Lower leg skin (tissue), 4 donors: Measurements from ENCODE around the gene PIGL. TPM values are rescaled to one million over a fixed set of nuclear protein-coding genes. Genes with fewer than 3 reads are reported as not detected.

Source experiments
- DNase-seq, 2 donors: peaks; one replicate each; pipeline ENCODE4 v3.0.0-alpha.2; 2019; ENCODE audit warnings: low spot score in 2 of 2
- H3K4me3 ChIP-seq: fragments of 200-600 bp; sonication (generic); 2 replicates; pipeline ENCODE4 v1.5.1; 2017; ENCODE audit warnings: mild to moderate bottlenecking, low read depth; ENCODE audit not compliant: poor library complexity, severe bottlenecking
- CTCF ChIP-seq, 3 donors: fragments of 450-650 bp; IDR thresholded peaks; one replicate each; pipeline ENCODE4 v1.5.1; 2016; ENCODE audit warnings: antibody characterized with exemption in 3 of 3, mild to moderate bottlenecking in 3 of 3, moderate library complexity in 2 of 3
- POLR2A ChIP-seq, 2 donors: fragments of 450-650 bp; IDR thresholded peaks; one replicate each; pipeline ENCODE4 v1.6.1; 2016 to 2017; ENCODE audit warnings: antibody characterized with exemption in 2 of 2, mild to moderate bottlenecking in 1 of 2, moderate library complexity in 1 of 2
- WGBS, 2 donors: methylation state at CpG; one replicate each; pipeline ENCODE4 v1.1.5; 2018; 5-methylcytosine and 5-hydroxymethylcytosine counted together
- intact Hi-C: fragments of 100-400 bp; cut with DNase I; formaldehyde crosslinking; loops from one replicate; pipeline ENCODE4 v1.15.0; 2023; ENCODE audit warnings: low total_unique reads
- total RNA-seq, 4 donors: library from RNA; depleted of rRNA; stranded (reverse); fragments of >200 nt; gene quantifications; one replicate each; pipeline ENCODE4 v1.1.0, GENCODE V29; 2016

The PIGL gene
- total RNA-seq, 4 donors from 2014 or later: 25.5 to 93.4 (median 40.7) TPM

DNA sequence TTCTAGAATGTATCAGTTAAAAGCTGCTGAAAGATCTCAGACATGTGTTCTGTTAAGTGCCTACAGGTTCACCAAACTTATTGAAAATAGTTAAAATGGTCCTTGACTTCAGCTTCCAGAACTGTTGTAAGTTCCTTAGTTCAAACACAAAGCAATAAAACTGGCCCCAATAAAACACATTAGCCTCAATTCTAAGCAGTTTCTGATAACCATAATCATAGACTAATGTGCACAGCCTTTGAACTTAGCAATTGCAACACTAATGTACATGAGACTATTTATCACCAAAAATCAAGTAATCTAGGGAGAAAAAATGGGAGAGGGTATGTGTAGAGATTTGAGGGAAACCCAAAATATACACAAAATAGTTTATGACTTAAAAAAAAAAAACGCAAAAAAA is 15.4 kb downstream of the PIGL start:
- no peak for TF ChIP-seq CTCF (IDR thresholded peaks at IDR 0.05)
- TF ChIP-seq POLR2A (IDR thresholded peaks at IDR 0.05): no peak
- no peak overlapping the region for H3K4me3 ChIP-seq
- WGBS, 2 donors: 92 to 100% methylated on average over 1 of the region's 1 CpG

GRCh38 chr17:16239931-16240330 is 22.9 kb downstream of the PIGL start:
- TF ChIP-seq POLR2A (IDR thresholded peaks at IDR 0.05) (no peak), CTCF (IDR thresholded peaks at IDR 0.05) (no peak)
- intact Hi-C loops: no loop called here
- 94 to 97% methylated on average over 3 of the region's 3 CpGs for WGBS, 2 donors
- no peak overlapping the region for H3K4me3 ChIP-seq
- no peak for DNase-seq

More for the DNA sequence above, 15.4 kb downstream of the PIGL start:
- no peak for DNase-seq
- intact Hi-C loops: no loop called here

DNA sequence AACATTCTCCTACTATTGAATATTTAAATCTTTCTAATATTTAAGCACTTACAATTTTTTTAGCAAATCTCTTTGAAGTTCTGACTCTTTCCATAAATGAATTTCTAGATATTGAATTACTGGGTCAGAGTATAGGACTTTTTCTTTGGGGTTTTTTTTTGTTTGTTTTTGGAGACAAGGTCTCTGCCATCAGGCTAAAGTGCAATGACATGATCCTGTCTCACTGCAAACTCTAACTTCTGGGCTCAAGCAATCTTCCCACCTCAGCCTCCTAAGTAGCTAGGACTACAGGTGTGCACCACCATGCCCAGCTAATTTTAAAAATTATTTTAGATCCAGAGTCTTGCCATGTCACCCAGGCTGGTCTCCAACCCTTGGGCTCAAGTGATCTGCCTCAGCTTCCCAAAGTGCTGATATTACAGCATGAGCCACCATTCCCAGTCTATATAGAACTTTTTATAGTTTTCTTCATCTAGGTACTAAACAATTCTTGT is 24.9 kb downstream of the PIGL start:
- TF ChIP-seq CTCF (IDR thresholded peaks at IDR 0.05): no peak
- TF ChIP-seq POLR2A (IDR thresholded peaks at IDR 0.05): no peak
- no peak overlapping the region for H3K4me3 ChIP-seq
- DNase-seq: no peak
- intact Hi-C loops: no loop called here

DNA sequence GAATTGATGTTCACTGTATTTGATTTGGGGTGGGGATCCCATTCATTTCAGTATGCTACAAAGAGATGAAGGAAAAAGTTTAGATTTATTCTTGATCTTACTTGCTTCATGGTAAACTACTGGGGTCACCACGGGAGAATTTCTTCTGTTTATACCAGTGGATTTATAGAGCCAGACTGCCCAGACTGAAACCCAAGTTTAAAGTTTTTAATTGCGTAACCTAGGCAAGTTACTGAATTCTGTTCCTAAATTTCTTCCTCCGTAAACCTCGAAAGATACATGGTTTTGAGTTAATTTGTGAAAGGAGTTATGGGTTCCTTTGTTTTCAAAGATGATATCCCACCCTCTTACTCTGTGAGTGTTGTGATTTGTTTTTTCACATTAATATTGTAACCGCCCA is 26.4 kb downstream of the PIGL start:
- DNase-seq: no peak
- intact Hi-C loops: no loop called here
- no peak overlapping the region for H3K4me3 ChIP-seq
- no peak for TF ChIP-seq CTCF (IDR thresholded peaks at IDR 0.05)
- TF ChIP-seq POLR2A (IDR thresholded peaks at IDR 0.05): no peak
- WGBS, 2 donors: 90 to 91% methylated on average over 5 of the region's 5 CpGs

- TF ChIP-seq CTCF (IDR thresholded peaks at IDR 0.05) (no peak), POLR2A (IDR thresholded peaks at IDR 0.05) (no peak)
- H3K4me3 ChIP-seq: no peak overlapping the region
- 77 to 82% methylated on average over 9 of the region's 9 CpGs for WGBS, 2 donors
- intact Hi-C loops: no loop called here
- DNase-seq: no peak
Observed at GRCh38 chr17:16243801-16244567, 27.0 kb downstream of the PIGL start.

DNA sequence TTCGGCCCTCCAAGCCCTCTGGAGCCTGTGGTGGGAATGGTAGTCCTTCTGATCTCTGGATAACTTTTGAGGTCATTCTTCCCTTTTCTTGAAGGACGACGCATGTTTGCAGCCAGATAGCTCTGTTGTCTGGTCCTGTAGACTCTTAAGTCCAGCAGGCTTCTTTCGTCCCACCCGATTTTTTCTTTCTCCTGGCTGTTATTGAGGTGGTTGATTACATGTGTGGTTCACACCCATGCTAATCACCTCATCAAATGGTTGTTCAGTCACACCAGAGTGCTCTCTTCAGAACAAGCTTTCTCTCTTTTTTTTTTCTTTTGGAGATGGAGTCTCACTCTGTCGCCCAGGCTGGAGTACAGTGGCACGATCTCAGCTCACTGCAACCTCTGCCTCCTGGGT is 30.6 kb downstream of the PIGL start:
- intact Hi-C loops: no loop called here
- H3K4me3 ChIP-seq: no peak overlapping the region
- no peak for TF ChIP-seq CTCF (IDR thresholded peaks at IDR 0.05)
- TF ChIP-seq POLR2A (IDR thresholded peaks at IDR 0.05): no peak
- DNase-seq: no peak
- WGBS, 2 donors: 77 to 94% methylated on average over 7 of the region's 7 CpGs
